GM20000 (cell line): ENCODE data around the gene FAM237A.

Experiments used
- DNase-seq: peaks from one replicate; pipeline ENCODE4 v3.0.0; 2012; ENCODE audit warnings: low spot score
- TF ChIP-seq, protein P1 (sequence below): IDR thresholded peaks from 2 replicates; pipeline ENCODE4 v1.5.1; 2012; ENCODE audit warnings: mild to moderate bottlenecking, control low read depth; ENCODE audit errors: extremely low read depth, missing control alignments

Gene FAM237A

DNA sequence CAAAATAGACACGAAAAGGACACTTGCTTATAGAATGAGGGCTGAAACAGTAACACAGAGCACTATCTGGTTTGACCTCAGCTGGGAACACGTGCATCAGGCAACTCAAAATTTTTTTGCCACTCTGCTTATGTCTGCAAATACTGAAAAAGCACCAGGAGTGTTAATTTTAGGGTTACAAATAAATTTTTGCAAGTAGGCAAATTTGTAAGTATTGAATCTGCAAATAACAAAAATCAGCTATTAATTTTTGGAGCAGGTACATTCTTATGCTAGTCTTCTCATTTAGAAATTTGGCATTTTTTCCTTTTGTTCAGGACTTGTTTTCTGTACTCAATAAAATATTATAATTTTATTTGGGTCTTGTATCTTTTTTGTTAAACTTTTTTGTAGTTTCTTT, 46.2 kb downstream of the FAM237A start:
- DNase-seq = no peak
- TF ChIP-seq, protein P1, sequence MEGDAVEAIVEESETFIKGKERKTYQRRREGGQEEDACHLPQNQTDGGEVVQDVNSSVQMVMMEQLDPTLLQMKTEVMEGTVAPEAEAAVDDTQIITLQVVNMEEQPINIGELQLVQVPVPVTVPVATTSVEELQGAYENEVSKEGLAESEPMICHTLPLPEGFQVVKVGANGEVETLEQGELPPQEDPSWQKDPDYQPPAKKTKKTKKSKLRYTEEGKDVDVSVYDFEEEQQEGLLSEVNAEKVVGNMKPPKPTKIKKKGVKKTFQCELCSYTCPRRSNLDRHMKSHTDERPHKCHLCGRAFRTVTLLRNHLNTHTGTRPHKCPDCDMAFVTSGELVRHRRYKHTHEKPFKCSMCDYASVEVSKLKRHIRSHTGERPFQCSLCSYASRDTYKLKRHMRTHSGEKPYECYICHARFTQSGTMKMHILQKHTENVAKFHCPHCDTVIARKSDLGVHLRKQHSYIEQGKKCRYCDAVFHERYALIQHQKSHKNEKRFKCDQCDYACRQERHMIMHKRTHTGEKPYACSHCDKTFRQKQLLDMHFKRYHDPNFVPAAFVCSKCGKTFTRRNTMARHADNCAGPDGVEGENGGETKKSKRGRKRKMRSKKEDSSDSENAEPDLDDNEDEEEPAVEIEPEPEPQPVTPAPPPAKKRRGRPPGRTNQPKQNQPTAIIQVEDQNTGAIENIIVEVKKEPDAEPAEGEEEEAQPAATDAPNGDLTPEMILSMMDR = no peak

DNA sequence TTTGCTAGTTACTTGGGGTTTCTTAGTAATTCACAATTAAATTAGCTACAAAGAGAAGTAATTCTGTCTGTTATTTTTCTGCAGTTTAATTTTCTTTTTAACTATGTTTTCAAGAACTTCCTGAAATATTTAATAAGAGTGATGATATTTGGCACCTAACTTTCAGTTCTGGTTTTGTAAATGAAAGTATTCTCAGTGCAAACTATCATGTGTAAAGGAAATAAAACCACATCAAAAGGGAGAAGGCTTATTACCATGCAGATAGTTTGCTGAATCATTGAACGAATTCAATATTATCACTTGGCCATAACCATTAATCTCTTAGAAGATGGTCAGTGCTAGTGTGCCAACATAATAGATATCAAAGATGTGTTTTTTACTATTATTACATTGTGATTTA, 46.7 kb downstream of the FAM237A start:
- TF ChIP-seq, protein P1 = no peak
- no peak for DNase-seq

DNA sequence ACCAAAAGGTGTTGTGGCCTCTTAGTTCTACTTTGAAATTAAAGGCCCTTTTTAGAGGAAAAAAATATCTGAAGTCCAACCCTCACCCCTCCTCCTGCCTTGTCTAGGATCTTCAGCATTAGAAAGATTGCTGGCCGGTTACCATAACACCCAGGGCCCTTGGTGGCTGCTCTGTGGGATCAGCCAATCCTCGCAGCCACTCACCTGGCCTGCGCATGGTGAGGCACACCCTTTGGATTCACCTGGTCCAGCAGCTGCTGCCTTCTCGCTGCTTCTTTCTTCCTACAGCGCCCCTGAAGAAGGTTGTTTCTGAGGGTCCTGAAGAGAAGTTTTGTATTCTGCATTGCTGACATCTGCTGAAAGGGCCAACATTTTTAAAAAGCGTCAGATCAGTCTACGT, 50.7 kb downstream of the FAM237A start:
- TF ChIP-seq, protein P1 = no peak
- no peak for DNase-seq

DNA sequence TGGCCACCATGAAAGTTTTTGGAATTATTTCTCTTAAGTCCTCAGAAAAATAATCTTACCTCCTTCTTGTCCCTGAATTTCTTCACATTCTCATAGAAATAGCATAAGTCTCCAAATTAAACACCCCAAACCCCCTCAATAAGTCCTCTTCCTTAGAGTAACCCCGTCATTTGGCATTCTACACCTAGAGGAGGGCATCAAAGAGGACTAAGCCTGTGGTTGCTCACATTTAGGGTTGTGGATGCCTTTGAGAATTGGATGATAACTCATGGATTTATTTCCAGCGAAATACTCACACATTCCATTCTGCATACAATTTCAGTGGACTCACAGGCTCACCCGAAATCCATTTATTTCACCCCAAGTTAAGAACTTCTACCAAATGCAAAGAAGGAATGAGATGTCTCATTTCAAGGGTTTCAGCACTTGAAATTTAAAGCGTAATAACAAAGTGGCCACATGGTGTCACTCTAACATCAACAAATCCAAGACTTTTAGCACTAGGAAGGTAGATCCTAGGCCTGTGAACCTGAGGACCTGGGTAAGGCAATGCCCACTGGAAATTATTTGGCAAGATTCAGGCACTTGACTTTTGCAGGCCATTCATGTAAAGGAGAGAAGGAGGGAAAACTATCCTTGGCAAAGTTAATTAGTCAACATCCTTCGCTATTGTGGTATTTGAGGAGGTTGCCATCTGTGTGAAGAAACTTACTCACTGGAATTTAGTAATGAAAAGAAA, 51.3 kb downstream of the FAM237A start:
- TF ChIP-seq, protein P1 = peak; percentile 33
- peak; percentile 51 for DNase-seq

DNA sequence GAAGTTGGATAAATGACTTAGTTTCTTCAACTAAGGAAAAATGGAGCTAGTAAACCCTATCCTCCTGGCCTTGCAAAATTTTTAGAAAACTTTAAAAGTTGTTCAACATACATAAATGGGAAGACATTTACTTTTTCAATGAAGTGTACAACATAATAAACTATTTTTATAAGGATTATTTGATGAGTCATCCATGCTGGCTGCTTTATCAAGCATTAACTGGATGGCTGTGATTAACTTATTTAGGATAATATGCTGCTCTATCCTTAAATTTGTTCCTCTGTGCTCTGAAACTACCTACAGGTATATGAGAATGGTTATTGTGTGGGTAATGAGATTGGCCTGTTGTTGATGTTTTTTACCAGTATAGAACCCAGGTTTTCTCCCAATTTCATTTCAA, 54.6 kb downstream of the FAM237A start:
- TF ChIP-seq, protein P1 = no peak
- no peak for DNase-seq

DNA sequence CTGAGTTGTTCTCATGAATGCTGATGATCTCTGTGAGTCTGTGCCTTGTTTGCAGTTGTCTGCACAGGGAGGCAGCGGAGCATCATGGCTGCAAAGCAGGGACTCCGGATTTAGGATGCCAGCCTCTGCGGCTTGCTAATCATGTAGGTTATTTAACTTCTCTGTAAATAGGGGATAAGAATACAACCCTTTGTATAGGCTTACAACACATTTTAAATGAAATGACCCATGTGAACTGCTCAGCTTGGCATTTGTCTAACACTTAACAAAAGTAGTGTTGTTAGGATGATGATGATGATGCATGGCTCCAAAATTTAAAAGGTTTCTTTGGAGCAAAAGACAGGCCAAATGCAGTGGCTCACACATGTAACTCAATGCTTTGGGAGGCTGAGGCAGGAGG, 56.5 kb downstream of the FAM237A start:
- TF ChIP-seq, protein P1 = no peak
- no peak for DNase-seq
